Measurements from ENCODE around the gene ENTREP1. TPM values are rescaled to one million over a fixed set of nuclear protein-coding genes. Genes with fewer than 3 reads are reported as not detected.

Gene ENTREP1
- total RNA-seq, 4 donors from 2014 or later, result 1.5 to 9.2 (median 3.2) TPM

GRCh38 chr9:69427286-69427685 is 102.3 kb downstream of the ENTREP1 start:
- Histone ChIP-seq H3K27me3 (no peaks in the 10 kb centered on the region), H3K9me3 (no peaks in the 10 kb centered on the region), H3K4me3 (no peak overlapping the region), H3K4me1 (no peaks in the 10 kb centered on the region), H3K27ac (no peak overlapping the region), H3K36me3 (no peaks in the 10 kb centered on the region)
- TF ChIP-seq POLR2A (IDR thresholded peaks at IDR 0.05) (no peak), CTCF (IDR thresholded peaks at IDR 0.05) (no peak)
- intact Hi-C loops (cut with DNase I), result loop anchor here (10.0 kb wide), 1 partner anchor 448 kb away; no protein-coding TSS in a partner anchor
- no peak for DNase-seq
- WGBS, 2 donors, result 66 to 67% methylated on average over 3 to 4 of the region's 4 CpGs

GRCh38 chr9:69428017-69428785 is 103.2 kb downstream of the ENTREP1 start:
- DNase-seq, result no peak
- H3K4me1 ChIP-seq, result no peaks in the 10 kb centered on the region
- 85 to 87% methylated on average over 3 to 11 of the region's 15 CpGs for WGBS, 2 donors
- intact Hi-C loops (cut with DNase I), result loop anchor here (10.0 kb wide), 1 partner anchor 447 kb away; no protein-coding TSS in a partner anchor
- no peaks in the 10 kb centered on the region for H3K9me3 ChIP-seq
- TF ChIP-seq POLR2A (IDR thresholded peaks at IDR 0.05) (no peak), CTCF (IDR thresholded peaks at IDR 0.05) (no peak)
- H3K27ac ChIP-seq, result no peak overlapping the region
- no peaks in the 10 kb centered on the region for H3K36me3 ChIP-seq
- no peak overlapping the region for H3K4me3 ChIP-seq
- H3K27me3 ChIP-seq, result no peaks in the 10 kb centered on the region

- Histone ChIP-seq H3K4me3 (no peak overlapping the region), H3K4me1 (no peaks in the 10 kb centered on the region), H3K27ac (no peak overlapping the region), H3K27me3 (no peaks in the 10 kb centered on the region), H3K36me3 (no peaks in the 10 kb centered on the region), H3K9me3 (no peaks in the 10 kb centered on the region)
- intact Hi-C loops (cut with DNase I), result loop anchor here (10.0 kb wide), 1 partner anchor 446 kb away; no protein-coding TSS in a partner anchor
- WGBS, 2 donors, result 62 to 79% methylated on average over 4 to 5 of the region's 6 CpGs
- TF ChIP-seq CTCF (IDR thresholded peaks at IDR 0.05), result no peak
- no peak for TF ChIP-seq POLR2A (IDR thresholded peaks at IDR 0.05)
- no peak for DNase-seq
Measured at GRCh38 chr9:69429281-69429680, 104.3 kb downstream of the ENTREP1 start.

- Histone ChIP-seq H3K36me3 (no peaks in the 10 kb centered on the region), H3K9me3 (no peaks in the 10 kb centered on the region), H3K4me1 (no peaks in the 10 kb centered on the region), H3K27me3 (no peaks in the 10 kb centered on the region), H3K27ac (no peak overlapping the region), H3K4me3 (no peak overlapping the region)
- intact Hi-C loops (cut with DNase I), result no loop called here
- WGBS, 2 donors, result 83 to 90% methylated on average over 1 to 2 of the region's 4 CpGs
- TF ChIP-seq POLR2A (IDR thresholded peaks at IDR 0.05) (no peak), CTCF (IDR thresholded peaks at IDR 0.05) (no peak)
- DNase-seq, result no peak
Measured at GRCh38 chr9:69430206-69430605, 105.2 kb downstream of the ENTREP1 start.

GRCh38 chr9:69431203-69431602 is 106.2 kb downstream of the ENTREP1 start:
- TF ChIP-seq POLR2A (IDR thresholded peaks at IDR 0.05) (no peak), CTCF (IDR thresholded peaks at IDR 0.05) (no peak)
- Histone ChIP-seq H3K9me3 (no peaks in the 10 kb centered on the region), H3K4me3 (no peak overlapping the region), H3K36me3 (no peaks in the 10 kb centered on the region), H3K27ac (no peak overlapping the region), H3K4me1 (no peaks in the 10 kb centered on the region), H3K27me3 (no peaks in the 10 kb centered on the region)
- intact Hi-C loops (cut with DNase I), result no loop called here
- no peak for DNase-seq
- WGBS, 2 donors, result 88 to 91% methylated on average over 13 of the region's 13 CpGs
